SK-N-SH (cell line): ENCODE results near the gene ANKRD52. TPM values are rescaled to one million over a fixed set of nuclear protein-coding genes. Genes with fewer than 3 reads are reported as not detected.

Source experiments
- CTCF ChIA-PET: fragments of 300-600, 350-600 bp; formaldehyde crosslinking; extraction: SDS; loops from one replicate; lab custom pipeline; 2021; lab: Yijun Ruan, JAX
- POLR2A ChIA-PET: fragments of 350-600 bp; sonication (Branson Sonifier 250); formaldehyde crosslinking; extraction: SDS; loops from one replicate; lab custom pipeline; 2020; ENCODE audit warnings: antibody characterized with exemption, inconsistent platforms; lab: Yijun Ruan, JAX
- DNase-seq: peaks from one replicate; pipeline ENCODE4 v3.0.0; 2012
- H2AFZ ChIP-seq: fragments of 200-600 bp; sonication (generic); 2 replicates; pipeline ENCODE4 v1.8.1; 2016; ENCODE audit warnings: antibody characterized with exemption, mild to moderate bottlenecking, low read depth
- H3F3A ChIP-seq: fragments of 200-600 bp; sonication (generic); replicated peaks from 2 replicates; pipeline ENCODE3; 2016; ENCODE audit warnings: antibody characterized with exemption, mild to moderate bottlenecking; ENCODE audit not compliant: insufficient read depth
- H3K27ac ChIP-seq, 2 experiments: fragments of 200-500 bp in 1 of 2; fragments of 200-600 bp in 1 of 2; sonication (Bioruptor generic) in 1 of 2; sonication (generic), shearing (Covaris generic) in 1 of 2; 2 replicates each; pipeline versions ENCODE4 v1.5.1 to v1.6.1; 2014 to 2016; ENCODE audit warnings: low read depth in 2 of 2, inconsistent platforms in 1 of 2, low read length in 1 of 2, mild to moderate bottlenecking in 1 of 2, mixed read lengths in 1 of 2
- H3K27me3 ChIP-seq: fragments of 200-600 bp; sonication (generic), shearing (Covaris generic); 2 replicates; pipeline ENCODE4 v1.6.1; 2016; ENCODE audit warnings: mixed run types; ENCODE audit not compliant: insufficient read depth
- H3K36me3 ChIP-seq, 2 experiments: fragments of 200-500 bp in 1 of 2; fragments of 200-600 bp in 1 of 2; sonication (Bioruptor generic) in 1 of 2; sonication (generic) in 1 of 2; replicated peaks in 1 of 2; 2 replicates each; pipeline versions ENCODE3 to v1.5.1; 2014 to 2016; ENCODE audit warnings: low read length in 1 of 2, mild to moderate bottlenecking in 1 of 2; ENCODE audit not compliant: insufficient read depth in 2 of 2, control insufficient read depth in 1 of 2
- H3K4me1 ChIP-seq, 2 experiments: fragments of 200-500 bp in 1 of 2; fragments of 200-600 bp in 1 of 2; sonication (Bioruptor generic) in 1 of 2; sonication (generic), shearing (Covaris generic) in 1 of 2; 2 replicates each; pipeline versions ENCODE4 v1.5.1 to v1.6.1; 2014 to 2016; ENCODE audit warnings: low read depth in 1 of 2, low read length in 1 of 2, mixed run types in 1 of 2; ENCODE audit not compliant: insufficient read depth in 2 of 2, control insufficient read depth in 1 of 2
- H3K4me2 ChIP-seq: fragments of 200-600 bp; sonication (generic), shearing (Covaris generic); 2 replicates; pipeline ENCODE4 v1.6.1; 2017; ENCODE audit warnings: mixed run types
- H3K4me3 ChIP-seq, 2 experiments: fragments of 200-500 bp in 1 of 2; fragments of 200-600 bp in 1 of 2; sonication (Bioruptor generic) in 1 of 2; sonication (generic), shearing (Covaris generic) in 1 of 2; 2 replicates each; pipeline versions ENCODE4 v1.5.1 to v1.8.1; 2014 to 2016; ENCODE audit warnings: low read depth in 2 of 2, inconsistent platforms in 1 of 2, low read length in 1 of 2, mild to moderate bottlenecking in 1 of 2, mixed read lengths in 1 of 2, moderate library complexity in 1 of 2
- H3K79me2 ChIP-seq: fragments of 200-600 bp; sonication (generic); 2 replicates; pipeline ENCODE4 v1.8.1; 2017; ENCODE audit warnings: mild to moderate bottlenecking; ENCODE audit not compliant: insufficient read depth
- H3K9ac ChIP-seq: fragments of 200-600 bp; sonication (generic); 2 replicates; pipeline ENCODE4 v1.6.1; 2017; ENCODE audit warnings: mixed run types
- H3K9me2 ChIP-seq: fragments of 200-600 bp; sonication (generic); 2 replicates; pipeline ENCODE4 v1.6.1; 2017; ENCODE audit warnings: mixed run types
- H3K9me3 ChIP-seq: fragments of 200-600 bp; sonication (generic); 2 replicates; pipeline ENCODE4 v1.6.1; 2017; ENCODE audit warnings: mixed run types, mild to moderate bottlenecking, moderate library complexity
- H4K20me1 ChIP-seq: fragments of 200-600 bp; sonication (generic); 2 replicates; pipeline ENCODE4 v1.6.1; 2017; ENCODE audit warnings: mild to moderate bottlenecking, mixed run types; ENCODE audit not compliant: insufficient read depth
- CHD2 ChIP-seq: fragments of 150-350 bp; IDR thresholded peaks from 2 replicates; pipeline ENCODE4 v1.6.1; 2018; ENCODE audit warnings: low read length; ENCODE audit not compliant: partially characterized antibody
- ELF1 ChIP-seq: IDR thresholded peaks from 2 replicates; pipeline ENCODE4 v1.4.0; 2012
- FOXM1 ChIP-seq: IDR thresholded peaks from 2 replicates; pipeline ENCODE4 v1.4.0; 2012; ENCODE audit warnings: low read depth, mild to moderate bottlenecking
- GABPA ChIP-seq: IDR thresholded peaks from 2 replicates; pipeline ENCODE4 v1.4.0; 2012; ENCODE audit warnings: low read depth, mild to moderate bottlenecking
- MAX ChIP-seq: IDR thresholded peaks from 2 replicates; pipeline ENCODE4 v1.4.0; 2012; ENCODE audit warnings: low read depth
- MEF2A ChIP-seq: IDR thresholded peaks from 2 replicates; pipeline ENCODE4 v1.4.0; 2012; ENCODE audit warnings: low read depth, borderline replicate concordance
- NFIC ChIP-seq: IDR thresholded peaks from 2 replicates; pipeline ENCODE4 v1.4.0; 2012; ENCODE audit warnings: borderline replicate concordance
- RCOR1 ChIP-seq: fragments of 150-350 bp; IDR thresholded peaks from 2 replicates; pipeline ENCODE4 v1.6.1; 2017; ENCODE audit warnings: antibody characterized with exemption, low read length
- SIN3A ChIP-seq: IDR thresholded peaks from 2 replicates; pipeline ENCODE4 v1.6.1; 2012; ENCODE audit warnings: low read depth, mild to moderate bottlenecking, low read length, moderate library complexity, borderline replicate concordance
- SMC3 ChIP-seq: IDR thresholded peaks from 2 replicates; pipeline ENCODE4 v1.6.1; 2012; ENCODE audit warnings: low read depth, low read length, improper control_type of control experiment
- TCF12 ChIP-seq: IDR thresholded peaks from 2 replicates; pipeline ENCODE4 v1.4.0; 2012
- TEAD4 ChIP-seq: IDR thresholded peaks from 2 replicates; pipeline ENCODE4 v1.4.0; 2012; ENCODE audit warnings: mild to moderate bottlenecking, borderline replicate concordance; ENCODE audit not compliant: insufficient read depth
- USF2 ChIP-seq: fragments of 150-350 bp; IDR thresholded peaks from 2 replicates; pipeline ENCODE4 v1.6.1; 2017; ENCODE audit warnings: antibody characterized with exemption, low read length, low read depth, borderline replicate concordance
- ZBTB33 ChIP-seq: IDR thresholded peaks from 2 replicates; pipeline ENCODE4 v1.4.0; 2012; ENCODE audit warnings: low read depth, borderline replicate concordance
- WGBS: methylation state at CpG from one replicate; pipeline ENCODE4 v1.1.6; 2017; ENCODE audit warnings: low lambda C conversion rate; 5-methylcytosine and 5-hydroxymethylcytosine counted together
- polyA plus RNA-seq, 3 experiments: library from polyadenylated mRNA; depleted of rRNA; stranded (reverse); fragments of >200 nt; gene quantifications; 2 replicates each; pipeline ENCODE4 v1.2.3, GENCODE V29; 2012
- TF ChIP-seq, protein P1 (sequence below): IDR thresholded peaks from 2 replicates; pipeline ENCODE4; 2012
- TF ChIP-seq, protein P2 (sequence below): IDR thresholded peaks from 2 replicates; pipeline ENCODE4 v1.4.0; 2012; ENCODE audit warnings: low read depth, borderline replicate concordance
- TF ChIP-seq, protein P3 (sequence below): IDR thresholded peaks from 2 replicates; pipeline ENCODE4 v1.6.1; 2012; ENCODE audit warnings: mild to moderate bottlenecking, low read depth, low read length, moderate library complexity
- TF ChIP-seq, protein P4 (sequence below): fragments of 200-600 bp; sonication (generic); IDR thresholded peaks from 2 replicates; pipeline ENCODE4 v1.6.1; 2017; ENCODE audit warnings: antibody characterized with exemption, mild to moderate bottlenecking, moderate library complexity

The ANKRD52 gene
- polyA plus RNA-seq, 1 of the 3 experiments (the other 2 are of a cell fraction) = 23.4 TPM

GRCh38 chr12:56237552-56237951 lies 20.6 kb downstream of the ANKRD52 start:
- H2AFZ ChIP-seq = no peak overlapping the region
- no peak for DNase-seq
- no peak overlapping the region for H3K27ac ChIP-seq
- H3K9ac ChIP-seq = no peak overlapping the region
- H3K4me1 ChIP-seq = peaks cover 0 to 7% of the 10 kb centered on the region in 2 experiments; a peak in 1 of 4 replicates
- no peak overlapping the region for H3K4me3 ChIP-seq
- peaks cover 8 to 59% of the 10 kb centered on the region in 2 experiments for H3K36me3 ChIP-seq
- H4K20me1 ChIP-seq = peaks cover 9% of the 10 kb centered on the region; the same call in 1 of the 2 replicates
- TF ChIP-seq NFIC (no peak), MEF2A (no peak), TEAD4 (no peak), USF2 (no peak), ELF1 (no peak), ZBTB33 (no peak), GABPA (no peak), CHD2 (no peak), FOXM1 (no peak), SIN3A (no peak), TCF12 (no peak), SMC3 (no peak), RCOR1 (no peak), MAX (no peak)
- TF ChIP-seq, protein P1, sequence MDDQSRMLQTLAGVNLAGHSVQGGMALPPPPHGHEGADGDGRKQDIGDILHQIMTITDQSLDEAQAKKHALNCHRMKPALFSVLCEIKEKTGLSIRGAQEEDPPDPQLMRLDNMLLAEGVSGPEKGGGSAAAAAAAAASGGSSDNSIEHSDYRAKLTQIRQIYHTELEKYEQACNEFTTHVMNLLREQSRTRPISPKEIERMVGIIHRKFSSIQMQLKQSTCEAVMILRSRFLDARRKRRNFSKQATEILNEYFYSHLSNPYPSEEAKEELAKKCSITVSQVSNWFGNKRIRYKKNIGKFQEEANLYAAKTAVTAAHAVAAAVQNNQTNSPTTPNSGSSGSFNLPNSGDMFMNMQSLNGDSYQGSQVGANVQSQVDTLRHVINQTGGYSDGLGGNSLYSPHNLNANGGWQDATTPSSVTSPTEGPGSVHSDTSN = no peak
- TF ChIP-seq, protein P2, sequence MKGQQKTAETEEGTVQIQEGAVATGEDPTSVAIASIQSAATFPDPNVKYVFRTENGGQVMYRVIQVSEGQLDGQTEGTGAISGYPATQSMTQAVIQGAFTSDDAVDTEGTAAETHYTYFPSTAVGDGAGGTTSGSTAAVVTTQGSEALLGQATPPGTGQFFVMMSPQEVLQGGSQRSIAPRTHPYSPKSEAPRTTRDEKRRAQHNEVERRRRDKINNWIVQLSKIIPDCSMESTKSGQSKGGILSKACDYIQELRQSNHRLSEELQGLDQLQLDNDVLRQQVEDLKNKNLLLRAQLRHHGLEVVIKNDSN = no peak
- TF ChIP-seq, protein P3, sequence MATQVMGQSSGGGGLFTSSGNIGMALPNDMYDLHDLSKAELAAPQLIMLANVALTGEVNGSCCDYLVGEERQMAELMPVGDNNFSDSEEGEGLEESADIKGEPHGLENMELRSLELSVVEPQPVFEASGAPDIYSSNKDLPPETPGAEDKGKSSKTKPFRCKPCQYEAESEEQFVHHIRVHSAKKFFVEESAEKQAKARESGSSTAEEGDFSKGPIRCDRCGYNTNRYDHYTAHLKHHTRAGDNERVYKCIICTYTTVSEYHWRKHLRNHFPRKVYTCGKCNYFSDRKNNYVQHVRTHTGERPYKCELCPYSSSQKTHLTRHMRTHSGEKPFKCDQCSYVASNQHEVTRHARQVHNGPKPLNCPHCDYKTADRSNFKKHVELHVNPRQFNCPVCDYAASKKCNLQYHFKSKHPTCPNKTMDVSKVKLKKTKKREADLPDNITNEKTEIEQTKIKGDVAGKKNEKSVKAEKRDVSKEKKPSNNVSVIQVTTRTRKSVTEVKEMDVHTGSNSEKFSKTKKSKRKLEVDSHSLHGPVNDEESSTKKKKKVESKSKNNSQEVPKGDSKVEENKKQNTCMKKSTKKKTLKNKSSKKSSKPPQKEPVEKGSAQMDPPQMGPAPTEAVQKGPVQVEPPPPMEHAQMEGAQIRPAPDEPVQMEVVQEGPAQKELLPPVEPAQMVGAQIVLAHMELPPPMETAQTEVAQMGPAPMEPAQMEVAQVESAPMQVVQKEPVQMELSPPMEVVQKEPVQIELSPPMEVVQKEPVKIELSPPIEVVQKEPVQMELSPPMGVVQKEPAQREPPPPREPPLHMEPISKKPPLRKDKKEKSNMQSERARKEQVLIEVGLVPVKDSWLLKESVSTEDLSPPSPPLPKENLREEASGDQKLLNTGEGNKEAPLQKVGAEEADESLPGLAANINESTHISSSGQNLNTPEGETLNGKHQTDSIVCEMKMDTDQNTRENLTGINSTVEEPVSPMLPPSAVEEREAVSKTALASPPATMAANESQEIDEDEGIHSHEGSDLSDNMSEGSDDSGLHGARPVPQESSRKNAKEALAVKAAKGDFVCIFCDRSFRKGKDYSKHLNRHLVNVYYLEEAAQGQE = no peak
- TF ChIP-seq, protein P4, sequence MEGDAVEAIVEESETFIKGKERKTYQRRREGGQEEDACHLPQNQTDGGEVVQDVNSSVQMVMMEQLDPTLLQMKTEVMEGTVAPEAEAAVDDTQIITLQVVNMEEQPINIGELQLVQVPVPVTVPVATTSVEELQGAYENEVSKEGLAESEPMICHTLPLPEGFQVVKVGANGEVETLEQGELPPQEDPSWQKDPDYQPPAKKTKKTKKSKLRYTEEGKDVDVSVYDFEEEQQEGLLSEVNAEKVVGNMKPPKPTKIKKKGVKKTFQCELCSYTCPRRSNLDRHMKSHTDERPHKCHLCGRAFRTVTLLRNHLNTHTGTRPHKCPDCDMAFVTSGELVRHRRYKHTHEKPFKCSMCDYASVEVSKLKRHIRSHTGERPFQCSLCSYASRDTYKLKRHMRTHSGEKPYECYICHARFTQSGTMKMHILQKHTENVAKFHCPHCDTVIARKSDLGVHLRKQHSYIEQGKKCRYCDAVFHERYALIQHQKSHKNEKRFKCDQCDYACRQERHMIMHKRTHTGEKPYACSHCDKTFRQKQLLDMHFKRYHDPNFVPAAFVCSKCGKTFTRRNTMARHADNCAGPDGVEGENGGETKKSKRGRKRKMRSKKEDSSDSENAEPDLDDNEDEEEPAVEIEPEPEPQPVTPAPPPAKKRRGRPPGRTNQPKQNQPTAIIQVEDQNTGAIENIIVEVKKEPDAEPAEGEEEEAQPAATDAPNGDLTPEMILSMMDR = no peak
- TF ChIP-seq, all 33 proteins: peak for 0
- Histone ChIP-seq H3K9me3 (no peaks in the 10 kb centered on the region), H3F3A (peaks cover 14% of the 10 kb centered on the region), H3K79me2 (peaks cover 3% of the 10 kb centered on the region; the same call in 1 of the 2 replicates), H3K9me2 (no peaks in the 10 kb centered on the region), H3K4me2 (no peak overlapping the region), H3K27me3 (no peaks in the 10 kb centered on the region)
- WGBS = 83% methylated on average over 8 of the region's 11 CpGs
- CTCF ChIA-PET = interaction anchor here (1.4 to 1.9 kb wide), 2 partner anchors 20 to 48 kb away, joined by 6 to 7 read pairs; partner anchors contain the start of genes ANKRD52 and SMARCC2
- POLR2A ChIA-PET = interaction anchor here (0.6 to 1.6 kb wide), 3 partner anchors 11 to 49 kb away, joined by 3 to 5 read pairs (median 3); partner anchors contain the start of gene RNF41
